Keratinocyte (primary cell): ENCODE data around the gene AAGAB.

Experiments used
- EZH2 ChIP-seq: IDR thresholded peaks from one replicate; pipeline ENCODE4 v1.6.1; 2012; ENCODE audit warnings: inconsistent platforms, mild to moderate bottlenecking, low read length, moderate library complexity
- TF ChIP-seq, protein P1 (sequence below), 3 experiments: IDR thresholded peaks in 1 of 3; conservative IDR thresholded peaks in 1 of 3; optimal IDR thresholded peaks in 1 of 3; 2 replicates in 2 of 3; 3 replicates in 1 of 3; pipeline versions ENCODE3 to v1.5.1; 2011; ENCODE audit warnings: low read length in 3 of 3, mild to moderate bottlenecking in 3 of 3, moderate library complexity in 2 of 3, control low read depth in 1 of 3, inconsistent platforms in 1 of 3; ENCODE audit not compliant: insufficient read depth in 2 of 3; ENCODE audit errors: extremely low read depth in 1 of 3

DNA sequence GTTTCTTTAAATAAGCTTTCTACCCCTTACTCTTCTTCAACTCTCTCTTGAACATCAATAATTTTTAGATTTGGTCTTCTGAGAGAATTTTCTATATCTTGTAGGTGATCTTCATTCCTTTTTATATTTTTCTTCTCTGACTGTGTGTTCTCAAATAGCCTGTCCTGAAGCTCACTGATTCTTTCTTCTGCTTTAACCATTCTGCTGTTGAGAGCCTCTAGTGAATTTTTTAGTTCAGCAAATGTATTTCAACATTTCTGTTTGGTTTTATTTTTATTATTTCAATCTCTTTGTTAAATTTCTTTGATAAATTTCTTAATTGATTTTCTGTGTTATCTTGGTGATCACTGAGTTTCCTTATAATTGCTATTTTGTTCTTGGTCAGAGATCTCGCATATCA is 19.8 kb upstream of the AAGAB start:
- TF ChIP-seq, protein P1, sequence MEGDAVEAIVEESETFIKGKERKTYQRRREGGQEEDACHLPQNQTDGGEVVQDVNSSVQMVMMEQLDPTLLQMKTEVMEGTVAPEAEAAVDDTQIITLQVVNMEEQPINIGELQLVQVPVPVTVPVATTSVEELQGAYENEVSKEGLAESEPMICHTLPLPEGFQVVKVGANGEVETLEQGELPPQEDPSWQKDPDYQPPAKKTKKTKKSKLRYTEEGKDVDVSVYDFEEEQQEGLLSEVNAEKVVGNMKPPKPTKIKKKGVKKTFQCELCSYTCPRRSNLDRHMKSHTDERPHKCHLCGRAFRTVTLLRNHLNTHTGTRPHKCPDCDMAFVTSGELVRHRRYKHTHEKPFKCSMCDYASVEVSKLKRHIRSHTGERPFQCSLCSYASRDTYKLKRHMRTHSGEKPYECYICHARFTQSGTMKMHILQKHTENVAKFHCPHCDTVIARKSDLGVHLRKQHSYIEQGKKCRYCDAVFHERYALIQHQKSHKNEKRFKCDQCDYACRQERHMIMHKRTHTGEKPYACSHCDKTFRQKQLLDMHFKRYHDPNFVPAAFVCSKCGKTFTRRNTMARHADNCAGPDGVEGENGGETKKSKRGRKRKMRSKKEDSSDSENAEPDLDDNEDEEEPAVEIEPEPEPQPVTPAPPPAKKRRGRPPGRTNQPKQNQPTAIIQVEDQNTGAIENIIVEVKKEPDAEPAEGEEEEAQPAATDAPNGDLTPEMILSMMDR (optimal IDR thresholded peaks at IDR 0.05 in 1 of 3, IDR thresholded peaks at IDR 0.05 in 1 of 3, conservative IDR thresholded peaks at IDR 0.05 in 1 of 3; ENCODE audit: extremely low read depth in 1 of 3, insufficient read depth in 2 of 3, low read length in 3 of 3) = no peak
- no peak for TF ChIP-seq EZH2
